ENCODE results near the gene SPRED2.

Gene SPRED2

DNA sequence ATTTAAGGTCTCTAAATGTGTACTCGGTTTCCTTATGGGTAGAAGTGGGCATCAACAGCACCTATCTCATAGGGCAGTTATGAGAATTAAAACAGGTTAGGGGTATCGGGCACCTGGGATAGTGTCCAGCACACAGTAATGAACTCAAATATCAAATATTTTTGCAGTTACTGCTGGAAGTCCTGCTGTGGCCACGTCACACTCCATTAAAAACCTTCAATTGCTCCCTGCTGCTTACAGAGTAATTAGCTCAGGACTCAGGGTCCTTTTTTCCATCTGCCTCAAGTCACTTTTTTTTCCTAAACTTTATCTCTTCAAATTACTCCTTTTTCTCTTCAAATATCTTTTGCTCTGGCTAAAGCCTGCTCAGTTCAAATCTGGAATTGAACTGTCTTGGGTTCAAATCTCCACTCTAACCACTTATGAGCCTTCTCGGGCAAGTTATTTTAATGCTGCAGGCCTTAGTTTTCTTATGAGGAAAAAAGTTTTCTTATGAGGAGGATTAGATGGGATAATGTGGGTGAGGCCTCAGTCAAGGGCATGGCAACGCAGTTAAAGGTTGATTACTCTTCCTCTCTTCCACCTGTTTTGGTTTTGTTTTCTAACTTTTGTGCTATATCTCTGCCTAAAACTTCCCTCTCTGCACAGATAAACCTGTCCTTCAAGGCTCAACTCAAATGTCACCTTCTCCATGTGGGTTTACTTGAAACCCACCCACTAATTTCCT, 36.6 kb downstream of the SPRED2 start:
- TF ChIP-seq CTCF (IDR thresholded peaks at IDR 0.05; ENCODE audit: low read length, missing control alignments): no peak
- H3K4me3 ChIP-seq (replicated peaks; ENCODE audit: low read depth, low read length): no peak overlapping the region

GRCh38 chr2:65393743-65394422, 38.5 kb downstream of the SPRED2 start:
- no peak for DNase-seq (ENCODE audit: low read depth)
- TF ChIP-seq CTCF (IDR thresholded peaks at IDR 0.05; ENCODE audit: low read length, missing control alignments): no peak
- no peak overlapping the region for H3K4me3 ChIP-seq (replicated peaks; ENCODE audit: low read depth, low read length)

More for the DNA sequence above, 36.6 kb downstream of the SPRED2 start:
- no peak for DNase-seq (ENCODE audit: low read depth)

DNA sequence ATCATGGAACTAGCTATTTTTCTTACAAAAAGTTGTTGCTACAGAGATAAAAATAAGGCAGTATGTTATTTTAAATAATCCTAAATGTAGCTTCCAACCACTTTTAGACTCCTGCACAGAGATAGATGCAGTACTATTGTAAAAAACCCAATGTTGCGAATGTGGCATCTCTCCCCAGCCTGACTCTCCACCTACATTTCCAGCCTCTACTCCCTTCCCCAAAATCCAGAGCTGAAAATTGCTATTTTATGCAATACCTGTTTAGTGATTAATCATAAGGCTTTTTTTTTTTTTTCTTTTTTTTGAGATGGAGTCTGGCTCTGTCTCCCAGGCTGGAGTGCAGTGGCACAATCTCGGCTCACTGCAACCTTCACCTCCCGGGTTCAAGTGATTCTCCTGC, 39.4 kb downstream of the SPRED2 start:
- no peak for TF ChIP-seq CTCF (IDR thresholded peaks at IDR 0.05; ENCODE audit: low read length, missing control alignments)
- DNase-seq (ENCODE audit: low read depth): no peak
- no peak overlapping the region for H3K4me3 ChIP-seq (replicated peaks; ENCODE audit: low read depth, low read length)

- no peak for DNase-seq (ENCODE audit: low read depth)
- no peak overlapping the region for H3K4me3 ChIP-seq (replicated peaks; ENCODE audit: low read depth, low read length)
- no peak for TF ChIP-seq CTCF (IDR thresholded peaks at IDR 0.05; ENCODE audit: low read length, missing control alignments)
Measured at GRCh38 chr2:65392609-65393008, 39.8 kb downstream of the SPRED2 start.

DNA sequence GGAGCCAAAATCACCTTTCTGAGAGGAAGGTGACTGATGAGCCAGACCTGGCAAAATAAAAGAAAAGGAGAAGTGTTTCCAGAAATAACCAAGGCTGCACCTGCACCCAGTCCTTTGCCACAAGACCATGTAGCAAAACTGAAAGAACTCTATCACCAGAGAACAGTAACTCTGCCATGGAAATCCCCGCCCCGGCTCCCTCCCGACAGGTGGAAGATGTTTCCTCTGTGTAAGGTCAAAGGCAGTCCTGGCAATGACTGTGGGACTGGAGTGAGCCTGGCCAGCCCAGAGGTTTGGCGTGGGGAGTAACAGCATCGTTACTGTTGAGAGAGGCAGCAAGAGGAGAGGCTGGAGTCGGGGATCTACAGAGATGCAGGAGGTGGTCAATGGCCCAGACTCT, 42.3 kb downstream of the SPRED2 start:
- no peak for DNase-seq (ENCODE audit: low read depth)
- no peak overlapping the region for H3K4me3 ChIP-seq (replicated peaks; ENCODE audit: low read depth, low read length)
- TF ChIP-seq CTCF (IDR thresholded peaks at IDR 0.05; ENCODE audit: low read length, missing control alignments): no peak

DNA sequence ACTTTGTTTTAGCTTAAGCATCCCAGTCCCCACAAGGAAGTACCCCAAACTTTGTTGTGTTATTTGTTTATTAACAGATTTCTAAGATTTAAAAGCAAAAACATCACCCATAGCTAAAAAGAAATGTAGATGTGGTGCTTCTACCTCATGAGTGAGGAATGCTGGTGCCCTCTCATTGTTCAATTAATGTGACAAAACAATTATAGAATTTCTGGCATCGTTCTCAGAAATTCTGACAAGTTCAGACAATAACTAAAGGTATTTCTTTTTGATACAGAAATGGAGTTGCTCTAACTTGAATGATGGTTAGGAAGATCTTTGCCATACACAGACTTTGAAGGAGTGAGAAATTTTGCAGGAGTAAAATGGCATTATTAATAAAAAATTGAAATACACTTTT, 42.9 kb downstream of the SPRED2 start:
- H3K4me3 ChIP-seq (replicated peaks; ENCODE audit: low read depth, low read length): no peak overlapping the region
- no peak for DNase-seq (ENCODE audit: low read depth)

More for the DNA sequence above, 42.9 kb downstream of the SPRED2 start:
- no peak for TF ChIP-seq CTCF (IDR thresholded peaks at IDR 0.05; ENCODE audit: low read length, missing control alignments)

Data from fibroblast of pulmonary artery (primary cell).